Natural killer cell (primary cell): Measurements from ENCODE around the gene IRGQ. TPM values are rescaled to one million over a fixed set of nuclear protein-coding genes. Genes with fewer than 3 reads are reported as not detected.

Source experiments
- ATAC-seq, 3 donors: fragments of 150-1000 bp in 2 of 3; fragments of 200-7000 bp in 1 of 3; cut with Tn5 transposase; 1 replicate in 1 of 3; 2 replicates in 2 of 3; pipeline ENCODE4 v1.10.0; 2021; ENCODE audit warnings: mild to moderate bottlenecking in 2 of 3, moderate library complexity in 2 of 3
- DNase-seq, 2 donors: peaks; one replicate each; pipeline versions ENCODE4 v3.0.0 to v3.0.0-alpha.2; 2013 to 2021; ENCODE audit warnings: mixed read lengths in 1 of 2
- H3K27ac ChIP-seq: one replicate; pipeline ENCODE4 v1.5.1; 2013; ENCODE audit warnings: mild to moderate bottlenecking, low read length
- H3K27me3 ChIP-seq: one replicate; pipeline ENCODE4 v1.6.1; 2013; ENCODE audit warnings: low read length; ENCODE audit not compliant: control insufficient read depth, insufficient read depth
- H3K36me3 ChIP-seq: one replicate; pipeline ENCODE4 v1.6.1; 2013; ENCODE audit warnings: low read length; ENCODE audit not compliant: control insufficient read depth, insufficient read depth
- H3K4me1 ChIP-seq: one replicate; pipeline ENCODE4 v1.6.1; 2013; ENCODE audit warnings: low read length; ENCODE audit not compliant: control insufficient read depth, insufficient read depth
- H3K4me3 ChIP-seq: one replicate; pipeline ENCODE4 v1.5.1; 2013; ENCODE audit warnings: low read length
- H3K9me3 ChIP-seq: one replicate; pipeline ENCODE4 v1.6.1; 2013; ENCODE audit warnings: low read length; ENCODE audit not compliant: control insufficient read depth, insufficient read depth
- H3K27ac Mint-ChIP-seq, 2 donors: one replicate each; pipeline ENCODE4 v1.8.0; 2022; ENCODE audit warnings: mild to moderate bottlenecking in 2 of 2, mixed read lengths in 2 of 2, moderate library complexity in 1 of 2
- H3K27me3 Mint-ChIP-seq, 2 donors: one replicate each; pipeline ENCODE4 v1.8.0; 2022; ENCODE audit warnings: low read depth in 2 of 2, mixed read lengths in 2 of 2
- H3K36me3 Mint-ChIP-seq: one replicate; pipeline ENCODE4 v1.8.0; 2022; ENCODE audit warnings: mixed read lengths
- H3K4me1 Mint-ChIP-seq, 2 donors: one replicate each; pipeline ENCODE4 v1.8.0; 2022; ENCODE audit warnings: mixed read lengths in 2 of 2
- H3K4me3 Mint-ChIP-seq: one replicate; pipeline ENCODE4 v1.8.0; 2022; ENCODE audit warnings: mild to moderate bottlenecking, moderate library complexity, mixed read lengths
- H3K9me3 Mint-ChIP-seq, 2 donors: one replicate each; pipeline ENCODE4 v1.8.0; 2022; ENCODE audit warnings: mixed read lengths in 2 of 2
- CTCF ChIP-seq: fragments of 200-600 bp; IDR thresholded peaks from one replicate; pipeline ENCODE4 v1.8.0; 2022; ENCODE audit warnings: antibody characterized with exemption
- WGBS: methylation state at CpG from one replicate; pipeline ENCODE4 v1.1.7; 2013; ENCODE audit warnings: missing lambda C conversion rate; ENCODE audit not compliant: insufficient coverage; 5-methylcytosine and 5-hydroxymethylcytosine counted together
- intact Hi-C: fragments of 100-400 bp; cut with micrococcal nuclease; formaldehyde crosslinking; loops from one replicate; pipeline ENCODE4 v1.14.2; 2022
- total RNA-seq, 4 donors: library from RNA; stranded (reverse); fragments of 120-200 nt in 1 of 4; gene quantifications; one replicate each; pipeline versions ENCODE4 v1.2.3 to v1.2.4, GENCODE V29; 2013 to 2022

Gene IRGQ
- total RNA-seq, 3 donors from 2014 or later (not counting 1 experiment from before 2014, with no cell fraction given): 28.5 to 43.7 (median 32.2) TPM

- intact Hi-C loops: no loop called here
- Histone ChIP-seq H3K9me3 (no peaks in the 10 kb centered on the region), H3K36me3 (no peaks in the 10 kb centered on the region), H3K4me1 (peaks cover 26% of the 10 kb centered on the region), H3K27me3 (no peaks in the 10 kb centered on the region), H3K27ac (peak overlapping the region; percentile 96), H3K4me3 (peak overlapping the region; percentile 100)
- Mint-ChIP-seq H3K4me3 (peak overlapping the region; percentile 99), H3K4me1 (peaks cover 27 to 53% of the 10 kb centered on the region in 2 donors), H3K36me3 (no peaks in the 10 kb centered on the region), H3K27me3 (no peaks in the 10 kb centered on the region), H3K27ac (peak overlapping the region; percentile 93 to 96), H3K9me3 (no peaks in the 10 kb centered on the region)
- ATAC-seq: no peak
- peak; percentile 67 to 92 for DNase-seq
- no peak for TF ChIP-seq CTCF
- 52% methylated on average over 23 of the region's 23 CpGs for WGBS
Observed at GRCh38 chr19:43620061-43621001, 24.4 kb upstream of the IRGQ start.

- no peaks in the 10 kb centered on the region for H3K27me3 Mint-ChIP-seq
- ATAC-seq (peak; percentile 92 to 95 (median 92)), DNase-seq (peak; percentile 81 to 94)
- no peaks in the 10 kb centered on the region for H3K36me3 ChIP-seq
- intact Hi-C loops: loop anchor here (1.0 kb wide), 1 partner anchor 23 kb away; the partner anchor contains the start of genes IRGQ and ZNF576
- under 1% methylated on average over 81 of the region's 81 CpGs for WGBS
- no peaks in the 10 kb centered on the region for H3K9me3 ChIP-seq
- H3K4me3 Mint-ChIP-seq: peak within 1 kb of the TSS; percentile 99
- TF ChIP-seq CTCF: no peak
- H3K4me3 ChIP-seq: peak within 1 kb of the TSS; percentile 100
- peaks cover 18% of the 10 kb centered on the region for H3K4me1 ChIP-seq
- no peaks in the 10 kb centered on the region for H3K27me3 ChIP-seq
- H3K36me3 Mint-ChIP-seq: no peaks in the 10 kb centered on the region
- H3K27ac Mint-ChIP-seq: peak within 1 kb of the TSS; percentile 93 to 96
- H3K4me1 Mint-ChIP-seq: peaks cover 27 to 52% of the 10 kb centered on the region in 2 donors
- no peaks in the 10 kb centered on the region for H3K9me3 Mint-ChIP-seq
- peak within 1 kb of the TSS; percentile 96 for H3K27ac ChIP-seq
Observed at GRCh38 chr19:43619262-43620060, 23.5 kb upstream of the IRGQ start, which contains the start of gene ZNF428. ZNF428 (minus strand) TSS chr19:43619629; CDS start chr19:43614304, 5,325 bp downstream.

- peak overlapping the region; percentile 99 for H3K4me3 Mint-ChIP-seq
- H3K9me3 ChIP-seq: no peaks in the 10 kb centered on the region
- ATAC-seq (peak; percentile 2 to 9 (median 6)), DNase-seq (peak in 1 of 2 donors; percentile 61)
- no peaks in the 10 kb centered on the region for H3K9me3 Mint-ChIP-seq
- H3K27ac Mint-ChIP-seq: peak overlapping the region; percentile 93 to 96
- H3K36me3 Mint-ChIP-seq: no peaks in the 10 kb centered on the region
- no peaks in the 10 kb centered on the region for H3K27me3 Mint-ChIP-seq
- peak overlapping the region; percentile 96 for H3K27ac ChIP-seq
- H3K36me3 ChIP-seq: no peaks in the 10 kb centered on the region
- H3K4me1 ChIP-seq: peaks cover 18% of the 10 kb centered on the region
- H3K4me3 ChIP-seq: peak overlapping the region; percentile 100
- H3K27me3 ChIP-seq: no peaks in the 10 kb centered on the region
- intact Hi-C loops: loop anchor here (1.0 kb wide), 1 partner anchor 23 kb away; the partner anchor contains the start of genes IRGQ and ZNF576
- TF ChIP-seq CTCF: no peak
- H3K4me1 Mint-ChIP-seq: peaks cover 27 to 52% of the 10 kb centered on the region in 2 donors
- WGBS: 1% methylated on average over 14 of the region's 14 CpGs
Observed at GRCh38 chr19:43618921-43619261, 23.0 kb upstream of the IRGQ start.
